Lower leg skin (tissue), 3 donors: ENCODE results near the gene PTPRT.

Experiments used
- CTCF ChIP-seq, 3 donors: fragments of 450-650 bp; IDR thresholded peaks; one replicate each; pipeline ENCODE4 v1.5.1; 2016; ENCODE audit warnings: antibody characterized with exemption in 3 of 3, mild to moderate bottlenecking in 3 of 3, moderate library complexity in 2 of 3
- POLR2A ChIP-seq, 2 donors: fragments of 450-650 bp; IDR thresholded peaks; one replicate each; pipeline ENCODE4 v1.6.1; 2016 to 2017; ENCODE audit warnings: antibody characterized with exemption in 2 of 2, mild to moderate bottlenecking in 1 of 2, moderate library complexity in 1 of 2

- TF ChIP-seq CTCF (IDR thresholded peaks at IDR 0.05) = no peak
- no peak for TF ChIP-seq POLR2A (IDR thresholded peaks at IDR 0.05)
These were observed 217.1 kb downstream of the PTPRT start for GRCh38 chr20:42972591-42972990.
